ENCODE results near the gene GPR27. TPM values are rescaled to one million over a fixed set of nuclear protein-coding genes. Genes with fewer than 3 reads are reported as not detected.
A peak's percentile ranks its signal among the peaks of the same experiment; 100 is the strongest.

Gene GPR27
- total and polyA plus RNA-seq, 2 of the 8 experiments (the other 6 are each of a cell fraction or from before 2014, with no cell fraction given) = 11.3 to 12.5 TPM

GRCh38 chr3:71752831-71753700, 589 bp upstream of the GPR27 start:
- TF ChIP-seq MAX (IDR thresholded peaks at IDR 0.05) (no peak), USF2 (IDR thresholded peaks at IDR 0.05; ENCODE audit: low read length) (no peak), KDM1A (IDR thresholded peaks at IDR 0.05; ENCODE audit: borderline replicate concordance, low read length) (peak; percentile 45; the same call in 1 of the 2 replicates), KDM4A (IDR thresholded peaks at IDR 0.05; ENCODE audit: low read depth, low read length, severe bottlenecking) (peak; percentile 6), RNF2 (IDR thresholded peaks at IDR 0.05; ENCODE audit: borderline replicate concordance, low read depth, low read length, missing control alignments, poor library complexity, severe bottlenecking) (peak; percentile 14), EZH2 (IDR thresholded peaks at IDR 0.05; ENCODE audit: low read depth, low read length, severe bottlenecking) (peak; percentile 76), SUZ12 (IDR thresholded peaks at IDR 0.05; ENCODE audit: low read length) (peak; percentile 68)
- Histone ChIP-seq H4K20me1 (replicated peaks in 1 of 2; ENCODE audit: control insufficient read depth in 1 of 2, insufficient read depth in 2 of 2, low read length in 2 of 2) (no peaks in the 10 kb centered on the region), H3K9ac (replicated peaks in 1 of 4; ENCODE audit: extremely low read depth in 1 of 4, low read depth in 3 of 4, low read length in 3 of 4) (peak overlapping the region in 2 of 4 experiments; percentile 8 to 23; a peak in 2 of 7 replicates), H3K23me2 (ENCODE audit: low read depth, low read length) (peaks cover 10% of the 10 kb centered on the region; the same call in 1 of the 2 replicates), H2BK120ac (replicated peaks; ENCODE audit: low read depth, low read length) (no peak overlapping the region), H3K79me1 (ENCODE audit: low read depth, low read length) (no peaks in the 10 kb centered on the region), H3K18ac (ENCODE audit: extremely low read depth, low read length) (no peak overlapping the region), H2BK15ac (ENCODE audit: low read length) (no peak overlapping the region), H3K23ac (ENCODE audit: insufficient read length) (no peak overlapping the region), H4K91ac (replicated peaks; ENCODE audit: insufficient read length, low read length) (no peak overlapping the region), H3K27me3 (replicated peaks in 1 of 4; ENCODE audit: control insufficient read depth in 3 of 4, extremely low read depth in 1 of 4, insufficient read depth in 3 of 4, low read length in 3 of 4) (peaks cover 15 to 47% (median 41%) of the 10 kb centered on the region in 4 experiments), H3K14ac (ENCODE audit: insufficient read length) (no peak overlapping the region), H2AFZ (ENCODE audit: low read length) (peak overlapping the region; percentile 74; the same call in 1 of the 2 replicates), H2BK5ac (ENCODE audit: low read depth, low read length) (no peak overlapping the region), H3K4ac (replicated peaks; ENCODE audit: insufficient read length, low read depth, low read length) (no peak overlapping the region), H2AK5ac (ENCODE audit: low read depth, low read length) (no peak overlapping the region), H3K4me3 (ENCODE audit: extremely low read depth in 1 of 4, insufficient read depth in 2 of 4, low read depth in 3 of 4, low read length in 4 of 4) (peak overlapping the region; percentile 50 to 78 (median 54)), H2BK12ac (ENCODE audit: low read depth, low read length) (no peak overlapping the region), H4K8ac (ENCODE audit: extremely low read depth, insufficient read depth, low read length) (peak overlapping the region; percentile 73; the same call in 1 of the 2 replicates), H3K79me2 (ENCODE audit: control insufficient read depth in 1 of 2, insufficient read depth in 2 of 2, low read length in 2 of 2) (no peaks in the 10 kb centered on the region; a peak in 1 of 4 replicates), H2BK20ac (ENCODE audit: low read length) (no peak overlapping the region), H3K36me3 (ENCODE audit: control insufficient read depth in 2 of 4, insufficient read depth in 4 of 4, low read length in 3 of 4) (no peaks in the 10 kb centered on the region), H3K27ac (ENCODE audit: low read depth, low read length) (no peak overlapping the region), H3K9me3 (ENCODE audit: insufficient read depth in 2 of 2, low read depth in 1 of 2, low read length in 1 of 2) (no peaks in the 10 kb centered on the region), H3K4me2 (ENCODE audit: insufficient read depth in 1 of 2, low read depth in 2 of 2, low read length in 2 of 2) (peak overlapping the region; percentile 85 to 98), H4K5ac (ENCODE audit: insufficient read length, low read depth, low read length) (no peak overlapping the region), H3K4me1 (replicated peaks in 1 of 4; ENCODE audit: control insufficient read depth in 3 of 4, insufficient read depth in 4 of 4, low read length in 3 of 4) (peaks cover 0 to 12% (median 5%) of the 10 kb centered on the region in 4 experiments), H3K56ac (replicated peaks; ENCODE audit: insufficient read length, low read depth, low read length) (no peak overlapping the region)
- POLR2A ChIA-PET (ENCODE audit: partially characterized antibody) = no interaction called here
- DNase-seq (ENCODE audit: low read depth in 1 of 2, low spot score in 2 of 2) = peak in 1 of 2 experiments; percentile 61
- CTCF ChIA-PET (ENCODE audit: partially characterized antibody) = interaction anchor here (0.8 kb wide), 2 partner anchors 23 to 178 kb away, joined by 3 read pairs; no protein-coding TSS in a partner anchor
- 12% methylated on average over 31 of the region's 68 CpGs; no CpG with 5 or more reads in 1 of the 2 experiments for WGBS, 2 experiments (ENCODE audit: extremely low coverage in 1 of 2, insufficient coverage in 1 of 2, insufficient read length in 1 of 2, insufficient replicate concordance in 2 of 2, low coverage in 1 of 2, low lambda C conversion rate in 2 of 2, missing lambda C conversion rate in 1 of 2)
- no peak for FAIRE-seq

Measured in H1 (cell line).